OCI-LY3 (cell line): ENCODE results near the gene IL3RA.

Experiments
- EZH2phosphoT487 ChIP-seq: fragments of 200-600 bp; shearing (Covaris generic); IDR thresholded peaks from 2 replicates; pipeline ENCODE4 v1.6.1; 2018; ENCODE audit warnings: antibody characterized with exemption, mixed run types, low read depth
- TF ChIP-seq, protein P1 (sequence below): fragments of 200-600, 300-600 bp; sonication (generic); IDR thresholded peaks from 2 replicates; pipeline ENCODE4 v1.5.1; 2014; ENCODE audit warnings: antibody characterized with exemption, low read length, low read depth

DNA sequence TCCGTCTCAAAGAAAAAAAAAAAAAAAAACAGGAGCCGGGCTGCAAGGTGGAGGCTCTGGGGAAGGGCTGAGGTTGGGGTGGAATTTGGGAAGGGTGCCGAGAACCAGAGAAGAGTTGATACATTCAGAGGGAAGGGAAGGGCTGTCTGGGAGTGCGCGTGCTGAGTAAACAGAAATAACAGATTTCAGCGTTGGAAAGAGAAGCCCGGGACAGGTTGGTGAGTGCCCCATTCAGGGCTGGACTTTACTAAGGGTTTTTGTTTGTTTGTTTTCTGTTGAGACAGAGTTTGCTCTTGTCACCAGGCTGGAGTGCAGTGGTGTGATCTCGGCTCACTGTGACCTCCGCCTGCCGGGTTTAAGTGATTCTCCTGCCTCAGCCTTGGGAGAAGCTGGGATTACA is 1.7 kb upstream of the IL3RA start:
- TF ChIP-seq, protein P1, sequence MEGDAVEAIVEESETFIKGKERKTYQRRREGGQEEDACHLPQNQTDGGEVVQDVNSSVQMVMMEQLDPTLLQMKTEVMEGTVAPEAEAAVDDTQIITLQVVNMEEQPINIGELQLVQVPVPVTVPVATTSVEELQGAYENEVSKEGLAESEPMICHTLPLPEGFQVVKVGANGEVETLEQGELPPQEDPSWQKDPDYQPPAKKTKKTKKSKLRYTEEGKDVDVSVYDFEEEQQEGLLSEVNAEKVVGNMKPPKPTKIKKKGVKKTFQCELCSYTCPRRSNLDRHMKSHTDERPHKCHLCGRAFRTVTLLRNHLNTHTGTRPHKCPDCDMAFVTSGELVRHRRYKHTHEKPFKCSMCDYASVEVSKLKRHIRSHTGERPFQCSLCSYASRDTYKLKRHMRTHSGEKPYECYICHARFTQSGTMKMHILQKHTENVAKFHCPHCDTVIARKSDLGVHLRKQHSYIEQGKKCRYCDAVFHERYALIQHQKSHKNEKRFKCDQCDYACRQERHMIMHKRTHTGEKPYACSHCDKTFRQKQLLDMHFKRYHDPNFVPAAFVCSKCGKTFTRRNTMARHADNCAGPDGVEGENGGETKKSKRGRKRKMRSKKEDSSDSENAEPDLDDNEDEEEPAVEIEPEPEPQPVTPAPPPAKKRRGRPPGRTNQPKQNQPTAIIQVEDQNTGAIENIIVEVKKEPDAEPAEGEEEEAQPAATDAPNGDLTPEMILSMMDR: no peak
- TF ChIP-seq EZH2phosphoT487: no peak
